ENCODE results near the gene SCN2B.

DNA sequence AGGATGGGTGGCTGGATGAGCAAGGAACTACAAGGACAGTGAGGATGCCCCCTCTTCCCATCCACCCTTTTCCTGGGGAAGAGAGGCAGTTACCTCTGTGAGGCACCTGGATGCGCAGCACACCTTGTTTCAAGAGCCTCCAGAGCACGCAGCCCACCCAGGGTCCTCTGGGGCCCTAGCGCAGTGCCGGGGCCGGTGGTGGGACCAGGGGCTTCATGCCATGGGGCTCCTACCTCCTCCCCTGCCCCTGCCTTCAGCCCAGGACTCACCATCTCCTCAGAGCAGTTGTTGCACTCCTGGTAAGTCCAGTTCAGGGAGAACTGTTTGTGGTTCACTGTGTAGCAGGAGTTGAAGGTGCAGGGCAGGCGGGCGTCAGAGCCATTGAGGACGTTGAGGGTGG, 8.1 kb downstream of the SCN2B start:
- TF ChIP-seq SUZ12 (IDR thresholded peaks at IDR 0.05; ENCODE audit: extremely low read depth, insufficient read depth, insufficient read length) (no peak), ZNF274 (IDR thresholded peaks at IDR 0.05; ENCODE audit: low read depth, low read length) (no peak), YY1 (IDR thresholded peaks at IDR 0.05; ENCODE audit: insufficient read depth, insufficient read length) (no peak)
